CD4-positive, alpha-beta T cell treated with Interleukin-21 for 1 hour (primary cell): ENCODE results near the gene ADAMTS17.

Source experiments
- DNase-seq: peaks from one replicate; pipeline ENCODE4 v3.0.0-alpha.2; 2020

ADAMTS17 gene

GRCh38 chr15:100060276-100060926 is 281.4 kb downstream of the ADAMTS17 start:
- DNase-seq = no peak

- DNase-seq = no peak
Observed at GRCh38 chr15:100059521-100059920, 282.3 kb downstream of the ADAMTS17 start.

DNA sequence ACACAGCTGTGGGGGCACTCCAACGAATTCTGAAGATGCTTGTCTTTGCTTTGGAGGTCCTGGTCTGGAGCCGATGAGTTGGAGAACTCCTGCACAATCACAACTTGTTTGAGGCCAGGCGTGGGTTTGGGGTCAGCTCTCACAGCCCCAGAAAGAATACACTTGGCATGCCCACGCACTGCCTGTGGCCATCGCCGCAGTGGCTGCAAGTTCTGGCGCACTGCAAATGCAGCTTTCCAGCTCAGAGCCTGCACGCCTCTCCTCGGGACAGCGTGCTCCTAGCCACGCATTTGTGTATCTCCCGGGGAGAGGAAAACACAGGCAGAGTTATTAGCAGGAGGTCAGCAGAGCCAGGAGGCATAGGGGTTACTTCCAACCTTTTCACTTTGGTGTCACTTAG is 282.7 kb downstream of the ADAMTS17 start:
- no peak for DNase-seq

DNA sequence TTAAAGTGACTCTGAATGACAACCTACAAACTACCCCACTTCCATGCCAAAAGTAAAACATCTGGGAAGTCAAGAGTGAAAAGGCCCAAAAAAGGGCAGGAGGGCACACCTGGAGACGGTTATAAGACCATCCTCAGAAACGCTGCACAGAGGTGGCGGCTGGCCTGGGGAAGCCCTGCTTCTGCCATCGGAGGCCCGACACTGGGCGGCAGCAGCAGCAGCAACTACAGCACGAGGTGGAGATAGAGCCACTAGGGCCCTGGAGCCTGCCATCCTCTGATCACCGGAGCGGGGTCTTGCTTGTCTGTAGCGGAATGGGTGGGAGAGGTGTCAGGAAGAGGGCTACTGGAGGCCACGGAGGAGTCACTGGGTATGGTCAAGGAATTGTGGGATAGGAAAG is 283.3 kb downstream of the ADAMTS17 start:
- DNase-seq = no peak

DNA sequence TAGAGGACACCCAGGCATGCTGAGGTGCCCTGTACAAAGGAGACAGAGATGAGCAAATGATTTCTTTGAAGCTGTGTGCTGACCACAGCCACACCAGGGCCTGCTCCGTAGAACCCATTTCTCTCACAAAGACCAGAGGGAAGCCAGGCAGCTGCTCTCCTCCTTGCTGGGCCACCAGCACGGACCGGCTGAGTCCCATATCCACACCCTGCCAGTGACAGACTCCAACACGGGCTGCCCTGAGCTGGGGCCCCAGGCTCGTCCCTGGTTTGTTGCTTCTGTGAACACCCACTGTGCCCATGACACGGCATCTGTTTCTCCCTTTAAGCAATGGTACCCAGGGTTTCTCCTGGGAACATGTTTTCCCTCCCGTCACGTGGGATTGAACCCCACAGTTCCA is 284.5 kb downstream of the ADAMTS17 start:
- no peak for DNase-seq

DNA sequence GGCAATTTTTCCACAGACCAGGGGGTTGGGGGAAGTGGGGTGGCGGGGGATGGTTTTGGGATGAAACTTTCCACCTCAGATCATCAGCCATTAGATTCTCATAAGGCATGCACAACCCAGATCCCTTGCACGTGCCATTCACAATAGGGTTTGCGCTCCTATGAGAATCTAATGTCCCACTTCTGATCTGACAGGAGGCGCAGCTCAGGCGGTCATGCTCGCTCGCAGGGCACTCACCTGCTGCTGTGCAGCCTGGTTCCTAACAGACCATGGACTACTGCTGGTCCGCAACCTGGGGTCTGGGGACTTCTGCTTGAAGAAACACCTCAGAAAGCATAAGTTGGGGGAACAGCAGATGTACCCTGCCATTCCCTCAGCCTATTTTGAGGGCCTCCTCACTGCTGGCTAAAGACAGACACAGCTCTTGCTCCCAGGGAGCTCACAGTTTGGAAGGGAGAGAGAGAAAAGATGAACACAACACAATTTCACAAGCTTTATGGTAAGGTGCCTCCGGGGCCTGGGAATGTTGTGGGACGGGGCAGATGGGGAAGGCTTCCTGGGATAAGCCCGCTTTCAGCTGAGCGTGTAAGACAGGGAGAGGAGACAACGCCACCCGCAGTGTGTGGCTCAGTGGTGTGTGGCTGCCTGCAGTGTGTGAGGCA is 285.2 kb downstream of the ADAMTS17 start:
- DNase-seq = no peak

DNA sequence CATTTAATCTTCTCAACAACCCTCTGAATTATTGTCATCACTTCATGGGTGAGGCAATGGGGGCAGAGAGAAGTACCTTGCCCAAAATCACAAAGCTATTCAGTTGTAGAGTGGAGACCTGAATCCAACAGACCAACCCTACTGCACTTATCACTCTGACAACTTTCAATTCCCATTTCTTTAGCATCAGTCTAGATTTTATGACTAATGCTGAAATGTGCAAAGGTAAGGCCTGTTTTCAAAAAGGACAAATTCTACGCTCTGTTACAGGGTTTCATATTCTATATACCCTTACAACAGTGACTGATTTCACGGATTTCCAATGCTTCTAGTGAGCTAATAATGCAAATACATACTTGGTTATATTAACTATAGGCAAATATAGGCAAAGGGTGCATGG is 286.0 kb downstream of the ADAMTS17 start:
- no peak for DNase-seq

GRCh38 chr15:100054539-100054938 is 287.2 kb downstream of the ADAMTS17 start:
- DNase-seq = no peak

DNA sequence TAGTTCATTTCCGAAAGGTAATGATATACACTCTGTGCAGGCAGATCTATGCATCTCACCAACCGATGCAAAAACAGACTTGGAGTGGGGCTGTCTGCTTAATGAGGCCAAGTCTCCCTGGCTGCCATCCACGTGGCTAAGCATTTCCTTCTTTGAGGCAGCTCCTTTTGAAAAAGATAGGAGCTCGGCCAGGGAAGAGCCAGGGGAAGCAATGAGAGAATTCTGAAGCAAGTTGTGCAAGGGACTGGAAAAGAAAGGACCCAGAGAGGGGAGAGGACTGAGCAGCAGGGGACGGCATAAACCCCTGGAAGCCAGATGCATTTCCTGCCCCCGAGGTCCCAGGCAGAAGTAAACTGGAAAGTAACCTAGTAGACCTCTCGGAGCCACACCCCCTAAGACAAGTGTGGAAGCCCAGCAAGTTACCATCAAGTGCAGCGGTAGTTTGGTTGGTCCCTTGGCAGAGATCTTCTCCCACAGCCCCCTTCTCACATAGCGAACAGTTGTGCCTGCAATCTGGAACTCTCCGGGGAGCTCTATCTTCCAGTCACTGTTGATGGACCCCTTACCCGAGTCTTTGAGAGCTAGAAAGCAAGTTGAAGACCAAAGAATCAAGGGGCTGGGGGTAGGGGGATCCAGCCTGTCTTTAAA is 288.2 kb downstream of the ADAMTS17 start:
- no peak for DNase-seq

DNA sequence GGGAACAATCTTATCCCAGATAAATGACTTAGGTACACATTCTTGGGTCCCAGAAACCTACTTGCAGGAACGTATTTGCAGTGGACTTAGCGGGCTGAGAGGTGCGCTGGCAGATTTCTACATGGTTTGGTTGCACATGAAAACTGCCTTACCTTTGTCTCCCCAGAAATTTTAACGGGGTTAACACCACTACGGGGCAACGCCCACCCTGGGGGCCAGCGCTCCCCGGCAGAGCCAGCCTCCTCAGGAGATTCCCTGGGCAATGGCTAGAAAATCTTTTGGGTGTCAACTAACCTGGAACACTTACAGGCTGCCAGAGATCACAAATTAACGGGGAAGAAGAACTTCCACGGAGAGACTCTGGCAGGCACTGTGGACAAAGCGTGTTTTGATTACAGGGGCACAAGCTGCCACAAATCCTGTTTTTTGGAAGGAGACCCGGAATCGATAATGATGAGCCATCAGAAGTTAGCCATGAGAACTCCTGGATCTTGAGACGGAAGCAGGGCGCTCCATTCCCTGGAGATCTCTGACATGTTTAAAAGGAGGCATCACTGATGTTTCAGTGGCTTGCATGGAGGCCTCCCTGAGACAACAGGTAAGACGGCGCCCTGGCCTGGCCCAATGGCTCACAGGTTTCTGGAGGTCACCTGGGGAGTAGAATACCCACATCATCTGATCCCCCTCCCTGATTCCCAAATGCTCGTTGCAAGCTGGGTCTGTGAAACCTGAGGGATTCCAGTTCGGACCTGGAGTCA is 288.9 kb downstream of the ADAMTS17 start:
- DNase-seq = no peak

- no peak for DNase-seq
Observed at GRCh38 chr15:100050877-100051786, 290.6 kb downstream of the ADAMTS17 start.

DNA sequence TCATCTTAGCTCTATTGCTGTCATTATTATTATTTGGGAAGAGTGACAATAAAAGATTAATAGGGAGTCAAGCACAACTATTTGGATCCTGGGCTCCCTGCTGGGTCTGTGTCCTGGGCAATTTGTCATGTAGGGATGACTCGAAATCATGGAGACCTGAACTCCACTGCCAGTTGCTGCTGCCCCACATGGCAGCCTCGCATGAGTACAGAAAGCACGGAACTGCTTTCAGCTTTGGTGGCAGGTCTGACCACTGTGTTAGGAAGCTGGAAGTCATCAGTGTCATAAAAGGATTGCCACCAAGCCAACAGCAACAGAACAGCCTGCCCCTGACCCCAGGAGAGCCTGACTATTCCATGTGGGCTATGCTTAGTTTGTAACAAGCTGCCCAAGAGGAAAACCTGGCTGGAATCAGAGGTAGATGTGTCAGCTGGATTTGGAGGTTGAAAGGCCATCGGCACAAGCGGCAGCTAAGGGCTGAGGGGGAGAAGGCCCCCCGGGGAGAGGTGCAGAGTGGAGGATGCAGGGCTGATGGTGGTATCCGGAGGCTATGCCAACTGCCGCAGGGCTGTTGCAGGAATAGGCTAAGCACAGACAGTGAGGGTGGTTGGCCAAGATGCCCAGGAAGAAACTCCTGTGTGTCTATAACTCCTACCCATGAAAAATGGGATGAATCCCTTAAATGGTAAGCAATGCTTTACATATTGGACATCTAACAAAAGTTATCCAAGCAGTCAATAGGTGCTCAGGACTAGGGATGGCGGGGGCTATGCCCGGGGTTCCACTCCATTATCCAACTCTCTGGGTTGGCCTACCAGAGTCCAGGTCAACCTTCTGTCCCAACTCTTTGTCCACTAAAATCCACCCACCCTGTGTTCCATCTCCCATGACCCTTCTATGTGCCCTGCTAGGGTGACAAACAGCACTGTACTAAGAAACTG is 291.6 kb downstream of the ADAMTS17 start:
- DNase-seq = no peak

DNA sequence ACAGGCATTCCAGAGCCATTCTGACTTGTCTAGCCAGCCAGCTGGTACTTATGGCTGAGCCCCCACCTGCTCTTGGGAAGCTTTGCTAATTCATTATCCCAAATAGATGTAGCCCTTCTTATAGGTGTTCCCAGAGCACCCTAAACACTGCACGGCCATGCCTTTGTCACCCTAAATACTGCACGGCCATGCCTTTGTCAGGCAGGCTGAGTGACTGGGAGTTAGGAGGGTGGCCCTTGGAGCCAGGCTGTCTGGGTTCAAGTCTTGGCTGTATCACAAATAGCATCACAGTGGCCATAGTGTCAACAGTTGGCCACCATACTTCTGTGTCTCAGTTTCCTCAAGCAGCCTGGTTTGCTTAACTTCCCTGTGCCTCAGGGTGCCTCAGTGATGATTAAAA is 292.3 kb downstream of the ADAMTS17 start:
- no peak for DNase-seq

DNA sequence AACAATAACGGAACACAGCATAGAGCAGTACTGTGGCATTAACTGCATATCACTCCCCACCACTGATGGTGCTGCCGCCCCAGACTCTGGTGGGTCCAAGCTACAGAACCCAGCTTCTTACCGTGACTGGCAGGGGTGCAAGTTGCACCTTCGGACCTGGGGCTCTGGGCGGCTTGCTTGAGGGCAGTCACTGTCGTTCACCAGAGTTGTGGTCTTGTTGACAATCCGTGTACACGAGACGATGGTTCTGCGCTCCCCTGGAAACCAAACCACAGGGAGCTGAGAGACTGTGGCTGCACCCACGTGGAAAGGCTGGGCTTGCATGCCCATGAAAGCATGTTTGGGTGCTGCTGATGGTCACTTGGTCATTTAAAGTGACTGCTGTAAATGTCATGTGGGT is 293.0 kb downstream of the ADAMTS17 start:
- no peak for DNase-seq

- no peak for DNase-seq
Observed at GRCh38 chr15:100043692-100044091, 298.1 kb downstream of the ADAMTS17 start.

DNA sequence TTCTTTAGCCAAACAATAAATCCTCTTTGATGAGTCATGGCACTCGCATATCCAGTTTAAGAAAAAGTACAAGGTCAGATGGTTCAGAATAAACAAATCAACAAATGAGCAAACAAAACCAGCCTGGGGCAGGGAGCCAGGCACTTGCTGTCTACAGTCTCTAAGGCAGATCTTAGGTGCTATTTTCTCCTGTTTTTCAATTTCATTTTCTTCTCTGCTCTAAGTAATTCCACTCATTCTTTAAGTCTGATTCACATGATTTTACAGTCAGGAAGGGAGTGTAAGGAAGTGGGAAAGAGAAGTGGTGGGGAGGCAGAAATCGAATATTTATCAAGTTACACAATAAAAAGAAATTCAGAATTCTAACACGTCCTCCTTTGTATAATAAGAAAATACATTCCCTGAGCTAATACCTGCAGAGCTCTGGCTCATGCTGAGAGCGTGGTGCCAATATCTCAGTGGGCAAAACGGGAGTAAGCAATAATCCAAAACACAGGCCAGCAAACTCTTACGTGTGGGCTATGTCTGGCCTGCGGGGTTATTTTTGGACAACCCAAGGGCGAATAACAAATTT is 298.6 kb downstream of the ADAMTS17 start:
- no peak for DNase-seq

DNA sequence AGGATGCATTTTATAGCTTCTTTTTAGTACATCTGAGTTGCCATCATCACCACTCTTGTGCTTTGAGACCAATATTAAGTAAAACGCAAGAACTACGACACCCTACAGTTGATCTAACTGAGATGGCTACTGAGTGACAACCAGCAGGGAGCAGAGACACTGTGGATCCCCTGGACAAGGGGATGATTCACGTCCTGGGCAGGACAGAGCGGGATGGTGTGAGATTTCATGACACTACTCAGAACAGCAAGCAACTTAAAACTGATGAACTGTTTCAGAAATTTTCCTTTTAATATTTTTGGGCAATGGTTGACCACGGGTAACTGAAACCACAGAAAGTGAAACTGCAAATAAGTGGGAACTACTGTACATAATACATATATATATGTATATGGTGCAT is 299.2 kb downstream of the ADAMTS17 start:
- no peak for DNase-seq

DNA sequence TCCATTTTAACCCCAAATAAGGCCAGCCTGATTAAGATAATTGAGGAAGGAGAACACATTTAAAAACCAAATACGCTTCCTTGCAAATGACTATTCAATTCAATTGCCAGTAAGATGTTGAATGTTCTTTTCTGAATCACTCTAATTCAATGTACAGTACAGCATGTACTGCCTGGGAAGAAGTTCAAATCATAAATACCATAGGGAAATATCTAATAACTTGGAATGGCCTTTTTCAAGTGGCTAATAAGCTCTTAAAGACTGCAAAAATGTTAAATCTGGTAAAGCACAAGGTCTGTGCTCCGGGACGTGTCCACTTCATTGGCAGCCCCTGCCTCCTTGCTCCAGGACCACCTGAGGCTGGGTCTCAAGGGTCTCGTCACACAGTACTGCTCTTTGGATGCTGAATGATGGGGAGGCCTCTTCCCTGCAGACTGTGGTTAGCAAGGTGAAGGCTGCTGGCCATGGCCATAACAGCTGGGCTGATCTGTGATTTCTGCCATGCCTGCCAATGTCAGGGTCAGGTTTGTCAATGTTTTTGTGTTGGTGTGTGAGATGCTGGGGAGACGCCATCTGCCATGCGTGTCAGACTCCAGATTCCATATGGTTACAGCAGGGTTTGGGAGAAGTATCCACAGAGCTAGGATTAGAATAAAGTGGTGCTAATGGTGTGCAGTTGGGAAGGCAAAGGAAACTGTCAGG is 300.5 kb downstream of the ADAMTS17 start:
- DNase-seq = no peak

- no peak for DNase-seq
Observed at GRCh38 chr15:100039994-100040393, 301.8 kb downstream of the ADAMTS17 start.

DNA sequence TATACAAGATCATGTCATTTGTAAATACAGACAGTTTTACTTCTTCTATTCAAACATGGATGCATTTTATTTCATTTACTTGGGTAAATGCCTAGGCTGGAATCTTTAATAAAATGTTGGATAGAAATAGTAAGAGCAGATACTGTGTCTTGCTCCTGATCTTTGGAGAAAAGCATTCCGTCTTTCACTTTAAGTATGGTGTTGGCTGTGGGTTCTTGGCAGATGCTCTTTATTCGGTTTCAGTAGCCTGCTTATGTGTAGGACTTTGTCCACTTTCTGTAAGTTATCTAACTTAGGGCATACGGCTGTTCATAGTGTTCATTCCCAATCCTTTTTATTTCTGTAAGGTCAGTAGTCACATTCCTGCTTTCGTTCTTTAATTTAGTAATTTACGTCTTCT is 303.0 kb downstream of the ADAMTS17 start:
- no peak for DNase-seq
